K562 (cell line): ENCODE data around the gene UBE2D2. TPM values are rescaled to one million over a fixed set of nuclear protein-coding genes. Genes with fewer than 3 reads are reported as not detected.

Experiments
- ATAC-seq: fragments of 200-7000 bp; cut with Tn5 transposase; 3 replicates; pipeline ENCODE4 v1.9.1; 2020; ENCODE audit warnings: moderate library complexity
- Bru-seq: library from RNA; stranded (reverse); fragments of 400-500 nt; gene quantifications from one replicate; lab custom pipeline; 2021; lab: Mats Ljungman, UMichigan
- BruChase-seq, 2 experiments: library from RNA; stranded (reverse); fragments of 400-500 nt; gene quantifications; one replicate each; lab custom pipeline; 2021; lab: Mats Ljungman, UMichigan
- BruUV-seq: library from RNA; stranded (reverse); fragments of 400-500 nt; replicated peaks from 2 replicates; lab custom pipeline; 2021; lab: Mats Ljungman, UMichigan
- CTCF ChIA-PET: fragments of 300-600 bp; formaldehyde crosslinking; extraction: SDS; loops from one replicate; lab custom pipeline; 2021; ENCODE audit warnings: low intra/inter-chr PET ratio; lab: Yijun Ruan, JAX
- POLR2A ChIA-PET: fragments of 300-600, 350-650 bp; sonication (Branson Sonifier 250); formaldehyde crosslinking; extraction: SDS; loops from one replicate; lab custom pipeline; 2021; ENCODE audit warnings: antibody characterized with exemption, inconsistent platforms; lab: Yijun Ruan, JAX
- DNase-seq, 4 experiments: peaks; one replicate each; pipeline versions ENCODE4 v3.0.0 to v3.0.0-alpha.2; 2011 to 2018; ENCODE audit warnings: low spot score in 3 of 4, mixed read lengths in 3 of 4; ENCODE audit errors: extremely low read depth in 1 of 4
- FAIRE-seq: peaks from 2 replicates; lab custom pipeline; 2011; peaks lifted over from hg19 to GRCh38; lab: Jason Lieb, UNC
- H2AFZ ChIP-seq: 2 replicates; pipeline ENCODE4 v1.6.0; 2011; ENCODE audit warnings: low read depth, low read length, control low read depth, inconsistent platforms
- H3K27ac ChIP-seq: fragments of 200-600 bp; 3 replicates; pipeline ENCODE4 v1.8.0; 2011; ENCODE audit warnings: low read depth, mild to moderate bottlenecking, control low read depth, inconsistent platforms, low read length, moderate library complexity, mixed read lengths; ENCODE audit errors: extremely low read depth
- H3K27me3 ChIP-seq, 2 experiments: fragments of 300-600 bp in 1 of 2; 2 replicates in 1 of 2; 3 replicates in 1 of 2; pipeline versions ENCODE4 v1.6.0 to v1.8.0; 2011; ENCODE audit warnings: inconsistent platforms in 2 of 2, low read length in 2 of 2, mild to moderate bottlenecking in 1 of 2, mixed read lengths in 1 of 2, moderate library complexity in 1 of 2; ENCODE audit not compliant: control insufficient read depth in 2 of 2, insufficient read depth in 2 of 2
- H3K36me3 ChIP-seq: fragments of 300-600 bp; 3 replicates; pipeline ENCODE4 v1.8.0; 2011; ENCODE audit warnings: mild to moderate bottlenecking, low read length, inconsistent platforms; ENCODE audit not compliant: control insufficient read depth, insufficient read depth
- H3K4me1 ChIP-seq, 2 experiments: fragments of 200-600 bp in 1 of 2; replicated peaks in 1 of 2; 2 replicates in 1 of 2; 3 replicates in 1 of 2; pipeline versions ENCODE4 v1.5.1 to v1.8.0; 2011; ENCODE audit warnings: inconsistent platforms in 2 of 2, low read length in 2 of 2, mild to moderate bottlenecking in 1 of 2, mixed read lengths in 1 of 2, moderate library complexity in 1 of 2; ENCODE audit not compliant: control insufficient read depth in 2 of 2, insufficient read depth in 2 of 2
- H3K4me2 ChIP-seq: 2 replicates; pipeline ENCODE4 v1.6.1; 2011; ENCODE audit warnings: low read length, control low read depth, inconsistent platforms, mixed read lengths; ENCODE audit not compliant: insufficient read depth
- H3K4me3 ChIP-seq: fragments of 200-600 bp; sonication (generic), shearing (Covaris generic); 2 replicates; pipeline ENCODE4 v1.5.1; 2016; ENCODE audit warnings: control low read depth, inconsistent platforms
- H3K79me2 ChIP-seq: fragments of 200-600 bp; 3 replicates; pipeline ENCODE4 v1.8.0; 2011; ENCODE audit warnings: low read length, inconsistent platforms; ENCODE audit not compliant: control insufficient read depth, insufficient read depth
- H3K9ac ChIP-seq, 2 experiments: 2 replicates each; pipeline versions ENCODE4 v1.6.0 to v1.6.1; 2011; ENCODE audit warnings: low read depth in 2 of 2, low read length in 2 of 2, control low read depth in 1 of 2, inconsistent platforms in 1 of 2, mild to moderate bottlenecking in 1 of 2, mixed read lengths in 1 of 2; ENCODE audit not compliant: insufficient read depth in 1 of 2
- H3K9me1 ChIP-seq: one replicate; pipeline ENCODE4 v1.6.0; 2011; ENCODE audit warnings: inconsistent platforms, mild to moderate bottlenecking, low read length, moderate library complexity; ENCODE audit not compliant: control insufficient read depth, insufficient read depth
- H3K9me3 ChIP-seq: replicated peaks from 2 replicates; pipeline ENCODE4 v1.5.1; 2011; ENCODE audit warnings: low read depth, low read length, inconsistent platforms; ENCODE audit not compliant: control insufficient read depth, insufficient read depth
- H4K20me1 ChIP-seq: replicated peaks from 2 replicates; pipeline ENCODE4 v1.6.1; 2011; ENCODE audit warnings: low read length, inconsistent platforms, mixed read lengths; ENCODE audit not compliant: control insufficient read depth, insufficient read depth
- E2F6 ChIP-seq, 2 experiments: IDR thresholded peaks; 2 replicates each; pipeline ENCODE4 v1.6.1; 2011; ENCODE audit warnings: borderline replicate concordance in 1 of 2, control low read depth in 1 of 2, low read depth in 1 of 2, low read length in 1 of 2, mild to moderate bottlenecking in 1 of 2, mixed read lengths in 1 of 2, moderate library complexity in 1 of 2; ENCODE audit not compliant: insufficient read depth in 1 of 2, insufficient read length in 1 of 2, poor library complexity in 1 of 2, severe bottlenecking in 1 of 2; ENCODE audit errors: extremely low read depth in 1 of 2
- HNRNPLL ChIP-seq: fragments of 200-400 bp; formaldehyde crosslinking; IDR thresholded peaks from 2 replicates; pipeline ENCODE4 v1.6.1; 2017; ENCODE audit warnings: low read length, low read depth, mild to moderate bottlenecking; ENCODE audit not compliant: poor library complexity, severe bottlenecking
- POLR3A ChIP-seq: IDR thresholded peaks from 2 replicates; pipeline ENCODE4 v1.6.1; 2011; ENCODE audit warnings: borderline replicate concordance, mild to moderate bottlenecking, moderate library complexity; ENCODE audit not compliant: insufficient read length, insufficient read depth; ENCODE audit errors: extremely low read depth
- RBFOX2 ChIP-seq: fragments of 200-400 bp; formaldehyde crosslinking; IDR thresholded peaks from 2 replicates; pipeline ENCODE4 v1.6.1; 2017; ENCODE audit warnings: low read depth, mild to moderate bottlenecking, low read length, moderate library complexity
- TAF1 ChIP-seq: IDR thresholded peaks from 2 replicates; pipeline ENCODE4 v1.6.1; 2011; ENCODE audit warnings: mild to moderate bottlenecking, low read length, moderate library complexity; ENCODE audit not compliant: insufficient read depth, control insufficient read depth, severe bottlenecking; ENCODE audit errors: extremely low read depth
- ZC3H11A ChIP-seq: IDR thresholded peaks from 2 replicates; pipeline ENCODE4 v1.6.1; 2012; ENCODE audit warnings: low read depth, low read length, improper control_type of control experiment
- ZNF282 ChIP-seq: sonication (generic); formaldehyde crosslinking; IDR thresholded peaks from 2 replicates; pipeline ENCODE4 v1.8.1; 2023; ENCODE audit warnings: missing genetic modification reagents
- WGBS: fragments of 100-300 bp; shearing (Covaris generic); methylation state at CpG from one replicate; pipeline ENCODE4 v1.1.6; 2016; ENCODE audit warnings: low coverage, mixed read lengths; ENCODE audit not compliant: insufficient coverage; ENCODE audit errors: missing lambda C conversion rate; 5-methylcytosine and 5-hydroxymethylcytosine counted together
- in situ Hi-C: fragments of 300-500 bp; cut with MboI; formaldehyde crosslinking; loops from 4 replicates; pipeline ENCODE4 v1.15.0; 2018; ENCODE audit warnings: inconsistent platforms, mixed read lengths
- intact Hi-C: fragments of 100-400 bp; cut with micrococcal nuclease; formaldehyde crosslinking; loops from 2 replicates; pipeline ENCODE4 v1.14.2; 2022
- long read RNA-seq, 3 experiments: library from polyadenylated mRNA in 2 of 3; library from RNA in 1 of 3; unstranded in 2 of 3; stranded (forward) in 1 of 3; transcript quantifications; one replicate each; pipeline ENCODE4 v2.0.0, GENCODE V29; 2019 to 2022
- polyA minus RNA-seq, 3 experiments: library from RNA; depleted of rRNA, polyadenylated mRNA; stranded (reverse); fragments of >200 nt; gene quantifications; 2 replicates each; pipeline ENCODE4 v1.2.3, GENCODE V29; 2011
- polyA plus RNA-seq, 8 experiments: library from polyadenylated mRNA; depleted of rRNA in 4 of 8; stranded (reverse) in 5 of 8; unstranded in 3 of 8; fragments of >200 nt; fragmentation: Nextera tagmentation in 2 of 8; fragmentation: Illumina TruSeq in 1 of 8; extraction: Ambion mirVana in 2 of 8; extraction: Trizol in 1 of 8; gene quantifications; 2 replicates each; pipeline versions ENCODE4 v1.2.1 to v1.2.3, GENCODE V29; 2011 to 2014; ENCODE audit warnings: inconsistent platforms in 1 of 8, missing spikeins in 1 of 8
- total RNA-seq, 7 experiments: library from RNA; depleted of rRNA in 6 of 7; stranded (reverse); fragments of >200 nt in 6 of 7; fragmentation: Illumina TruSeq in 2 of 7; extraction: Trizol in 2 of 7; gene quantifications; 2 replicates each; pipeline versions ENCODE4 v1.2.1 to v1.2.3, GENCODE V29; 2011 to 2021; ENCODE audit warnings: low replicate concordance in 1 of 7
- TF ChIP-seq, protein P1 (sequence below): sonication (generic); formaldehyde crosslinking; IDR thresholded peaks from 2 replicates; pipeline ENCODE4 v1.8.1; 2023; ENCODE audit warnings: mild to moderate bottlenecking, missing genetic modification reagents

The UBE2D2 gene
- total RNA-seq (2011; cell fraction: chromatin; rRNA removed; ENCODE audit: low replicate concordance) = 56.7 and 101 TPM in 2 replicates
- total RNA-seq (2011; cell fraction: nucleolus; rRNA removed) = 29.9 and 36.2 TPM in 2 replicates
- 53.2 and 70.1 TPM in 2 replicates for total RNA-seq (2011; cell fraction: nucleoplasm; rRNA removed)
- 72.0 and 92.9 TPM in 2 replicates for total RNA-seq (2014; rRNA removed)
- 158 and 167 TPM in 2 replicates for total RNA-seq (2014; rRNA removed; fragmentation: Illumina TruSeq; extraction: Trizol)
- 151 TPM in 2 replicates for total RNA-seq (2015; rRNA removed; fragmentation: Illumina TruSeq; extraction: Trizol)
- total RNA-seq (2021) = 198 and 211 TPM in 2 replicates
- 111 and 122 TPM in 2 replicates for polyA plus RNA-seq (2011; rRNA removed)
- 40.9 and 69.1 TPM in 2 replicates for polyA plus RNA-seq (2011; cell fraction: cytosol; rRNA removed)
- polyA plus RNA-seq (2011; cell fraction: nucleus; rRNA removed) = 23.6 and 41.6 TPM in 2 replicates
- polyA plus RNA-seq (2012) = 228 and 234 TPM in 2 replicates
- 126 and 138 TPM in 2 replicates for polyA plus RNA-seq (2014; fragmentation: Illumina TruSeq; extraction: Trizol)
- polyA plus RNA-seq (2014; fragmentation: Nextera tagmentation; extraction: Ambion mirVana) = 10 to 100 TPM; 53.6 to 58.8 TPM
- 77.7 and 85.0 TPM in 2 replicates for polyA plus RNA-seq (2014; rRNA removed)
- polyA minus RNA-seq (2011; rRNA and poly(A)+ RNA removed) = 77.2 and 100 TPM in 2 replicates
- polyA minus RNA-seq (2011; cell fraction: cytosol; rRNA and poly(A)+ RNA removed) = 44.0 and 69.7 TPM in 2 replicates
- 13.2 and 25.0 TPM in 2 replicates for polyA minus RNA-seq (2011; cell fraction: nucleus; rRNA and poly(A)+ RNA removed)
- Bru-seq, nascent RNA = percentile 77 among the genes with signal in this experiment
- BruChase-seq, experiment 1, labeled RNA remaining after a 2-hour chase = percentile 88 among the genes with signal in this experiment
- BruChase-seq, experiment 2, labeled RNA remaining after a 6-hour chase = percentile 86 among the genes with signal in this experiment
- long read RNA-seq, experiment 1, transcript UBE2D2-202 (7 exons, 2,702 nt) = major isoform, 367 of 445 reads
- long read RNA-seq, experiment 1, partial matches to known transcripts = 36 of 445 reads
- long read RNA-seq, experiment 1, other reads (novel, unspliced or antisense) = 40 of 445 reads
- long read RNA-seq, experiment 2, transcript UBE2D2-202 (7 exons, 2,702 nt) = major isoform, 114 of 243 reads
- long read RNA-seq, experiment 2, partial matches to known transcripts = 16 of 243 reads
- long read RNA-seq, experiment 2, other reads (novel, unspliced or antisense) = 112 of 243 reads
- long read RNA-seq, experiment 3, transcript UBE2D2-202 (7 exons, 2,702 nt) = major isoform, 58 of 69 reads
- long read RNA-seq, experiment 3, partial matches to known transcripts = 4 of 69 reads
- long read RNA-seq, experiment 3, other reads (novel, unspliced or antisense) = 5 of 69 reads

DNA sequence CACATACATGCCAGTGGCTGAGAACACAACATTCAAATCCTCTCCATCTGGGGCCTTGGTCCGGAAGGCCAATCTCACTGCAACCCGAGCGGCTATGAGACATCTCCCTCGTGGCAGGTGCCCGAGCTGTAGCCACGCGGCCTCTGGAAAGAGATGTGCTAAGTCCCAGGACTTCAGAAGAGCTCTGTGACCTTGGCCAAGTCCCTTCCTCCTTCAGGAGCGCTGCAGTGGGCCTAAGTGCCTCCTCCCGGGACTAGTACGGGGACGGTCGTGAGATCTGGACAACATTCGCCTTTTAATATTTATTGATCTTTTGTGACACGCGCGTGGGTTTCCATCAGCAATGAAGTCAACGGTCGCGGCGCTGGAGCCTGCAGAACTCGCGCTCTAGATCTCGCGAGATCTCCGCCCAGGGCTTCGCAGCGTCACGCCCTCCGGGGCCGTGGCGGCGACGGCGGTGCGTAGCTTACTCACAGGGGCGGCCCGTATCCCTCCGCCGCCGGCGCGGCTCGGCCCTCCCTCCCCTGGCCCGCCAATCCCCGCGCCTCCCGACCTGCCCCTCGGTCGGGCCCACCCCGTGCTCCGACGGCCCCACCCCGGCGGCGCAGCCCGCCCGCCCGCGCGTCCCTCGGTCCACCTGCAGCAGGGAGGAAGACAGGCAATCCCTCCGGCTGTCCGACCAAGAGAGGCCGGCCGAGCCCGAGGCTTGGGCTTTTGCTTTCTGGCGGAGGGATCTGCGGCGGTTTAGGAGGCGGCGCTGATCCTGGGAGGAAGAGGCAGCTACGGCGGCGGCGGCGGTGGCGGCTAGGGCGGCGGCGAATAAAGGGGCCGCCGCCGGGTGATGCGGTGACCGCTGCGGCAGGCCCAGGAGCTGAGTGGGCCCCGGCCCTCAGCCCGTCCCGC is at the start of gene UBE2D2:
TSS of gene UBE2D2 (plus strand) at position 588 of the 903 bp plus-strand sequence. CDS start 453 bp downstream, outside the sequence.
- H3K36me3 ChIP-seq = peaks cover 24% of the 10 kb centered on the region
- peak; percentile 93 for FAIRE-seq
- TF ChIP-seq HNRNPLL (peak; percentile 93), POLR3A (no peak), RBFOX2 (peak; percentile 94), ZC3H11A (no peak), ZNF282 (CRISPR knock-in tag) (peak; percentile 65), TAF1 (peak; percentile 91), E2F6 (IDR thresholded peaks at IDR 0.05; ENCODE audit: borderline replicate concordance in 1 of 2, extremely low read depth in 1 of 2, insufficient read depth in 1 of 2, insufficient read length in 1 of 2, low read depth in 1 of 2, low read length in 1 of 2, poor library complexity in 1 of 2, severe bottlenecking in 1 of 2) (peak; percentile 84 to 85)
- TF ChIP-seq, protein P1, sequence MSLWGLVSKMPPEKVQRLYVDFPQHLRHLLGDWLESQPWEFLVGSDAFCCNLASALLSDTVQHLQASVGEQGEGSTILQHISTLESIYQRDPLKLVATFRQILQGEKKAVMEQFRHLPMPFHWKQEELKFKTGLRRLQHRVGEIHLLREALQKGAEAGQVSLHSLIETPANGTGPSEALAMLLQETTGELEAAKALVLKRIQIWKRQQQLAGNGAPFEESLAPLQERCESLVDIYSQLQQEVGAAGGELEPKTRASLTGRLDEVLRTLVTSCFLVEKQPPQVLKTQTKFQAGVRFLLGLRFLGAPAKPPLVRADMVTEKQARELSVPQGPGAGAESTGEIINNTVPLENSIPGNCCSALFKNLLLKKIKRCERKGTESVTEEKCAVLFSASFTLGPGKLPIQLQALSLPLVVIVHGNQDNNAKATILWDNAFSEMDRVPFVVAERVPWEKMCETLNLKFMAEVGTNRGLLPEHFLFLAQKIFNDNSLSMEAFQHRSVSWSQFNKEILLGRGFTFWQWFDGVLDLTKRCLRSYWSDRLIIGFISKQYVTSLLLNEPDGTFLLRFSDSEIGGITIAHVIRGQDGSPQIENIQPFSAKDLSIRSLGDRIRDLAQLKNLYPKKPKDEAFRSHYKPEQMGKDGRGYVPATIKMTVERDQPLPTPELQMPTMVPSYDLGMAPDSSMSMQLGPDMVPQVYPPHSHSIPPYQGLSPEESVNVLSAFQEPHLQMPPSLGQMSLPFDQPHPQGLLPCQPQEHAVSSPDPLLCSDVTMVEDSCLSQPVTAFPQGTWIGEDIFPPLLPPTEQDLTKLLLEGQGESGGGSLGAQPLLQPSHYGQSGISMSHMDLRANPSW (CRISPR knock-in tag) = peak; percentile 83; the same call in 1 of the 2 replicates

More for the DNA sequence above, at the start of gene UBE2D2:
- peak within 1 kb of the TSS; percentile 91 for H3K27ac ChIP-seq
- peaks cover 9% of the 10 kb centered on the region for H4K20me1 ChIP-seq
- under 1% methylated on average over 54 of the region's 89 CpGs for WGBS
- ChIA-PET CTCF (interaction anchor here (0.5 kb wide), 1 partner anchor 27 kb away, joined by 4 read pairs; no protein-coding TSS in a partner anchor), POLR2A (interaction anchor here (0.5 to 2.2 kb wide), 23 partner anchors 8 to 1155 kb away, joined by 3 to 9 read pairs (median 4); no protein-coding TSS in a partner anchor)
- H3K4me3 ChIP-seq = peak within 1 kb of the TSS; percentile 99
- DNase-seq = peak; percentile 96 to 99 (median 96)
- BruUV-seq = TSS peak; percentile 98
- H3K4me1 ChIP-seq = peaks cover 19 to 25% of the 10 kb centered on the region in 2 experiments; a peak in 4 of 5 replicates
- H3K4me2 ChIP-seq = peak within 1 kb of the TSS; percentile 93
- H3K27me3 ChIP-seq = no peaks in the 10 kb centered on the region
- peaks cover 53% of the 10 kb centered on the region for H3K79me2 ChIP-seq
- no peaks in the 10 kb centered on the region for H3K9me3 ChIP-seq
- peak; percentile 91 for ATAC-seq
- in situ Hi-C loops = no loop called here
- peak within 1 kb of the TSS; percentile 98 for H2AFZ ChIP-seq
- no peaks in the 10 kb centered on the region for H3K9me1 ChIP-seq
- intact Hi-C loops = loop anchor here (2.0 to 10.0 kb wide), 2 partner anchors 42 to 134 kb away; no protein-coding TSS in a partner anchor
- peak within 1 kb of the TSS; percentile 92 to 98 for H3K9ac ChIP-seq
